T-cell (primary cell): ENCODE data around the gene BMI1. TPM values are rescaled to one million over a fixed set of nuclear protein-coding genes. Genes with fewer than 3 reads are reported as not detected.

ENCODE experiments used
- ATAC-seq, 4 experiments: fragments of 200-7000 bp in 3 of 4; fragments of 150-1000 bp in 1 of 4; cut with Tn5 transposase; replicated peaks in 1 of 4; 1 replicate in 3 of 4; 2 replicates in 1 of 4; pipeline ENCODE4 v1.10.0; 2021; ENCODE audit warnings: moderate library complexity in 3 of 4, mild to moderate bottlenecking in 2 of 4, moderate number of reproducible peaks in 1 of 4
- CTCF ChIA-PET, 2 donors: fragments of 300-600 bp; sonication (Branson Sonifier 250); formaldehyde crosslinking; loops; one replicate each; lab custom pipeline; 2022; ENCODE audit warnings: antibody characterized with exemption in 2 of 2; lab: Charles Lee
- POLR2A ChIA-PET, 2 donors: fragments of 300-600 bp; sonication (Branson Sonifier 250); formaldehyde crosslinking; loops; one replicate each; lab custom pipeline; 2022; ENCODE audit warnings: antibody characterized with exemption in 2 of 2; lab: Charles Lee
- DNase-seq, 35 experiments: peaks; one replicate each; pipeline versions ENCODE4 v3.0.0 to v3.0.0-alpha.2; 2013 to 2023
- H3K27ac ChIP-seq: one replicate; pipeline ENCODE4 v1.5.1; 2013; ENCODE audit warnings: low read length
- H3K27me3 ChIP-seq, 2 experiments: replicated peaks in 1 of 2; 1 replicate in 1 of 2; 2 replicates in 1 of 2; pipeline versions ENCODE4 v1.6.1 to v1.7.0; 2013; ENCODE audit warnings: low read length in 1 of 2, mixed read lengths in 1 of 2; ENCODE audit not compliant: control insufficient read depth in 2 of 2, insufficient read depth in 2 of 2; ENCODE audit errors: extremely low read depth in 1 of 2
- H3K36me3 ChIP-seq, 2 donors: 1 replicate in 1 of 2; 2 replicates in 1 of 2; pipeline versions ENCODE4 v1.6.1 to v1.7.0; 2013; ENCODE audit warnings: low read length in 1 of 2; ENCODE audit not compliant: control insufficient read depth in 2 of 2, insufficient read depth in 1 of 2; ENCODE audit errors: extremely low read depth in 1 of 2
- H3K4me1 ChIP-seq, 2 experiments: 1 replicate in 1 of 2; 2 replicates in 1 of 2; pipeline versions ENCODE4 v1.6.1 to v1.7.0; 2013; ENCODE audit warnings: low read length in 2 of 2, mixed read lengths in 1 of 2; ENCODE audit not compliant: insufficient read depth in 2 of 2, control insufficient read depth in 1 of 2; ENCODE audit errors: extremely low read depth in 1 of 2
- H3K4me3 ChIP-seq, 2 donors: 1 replicate in 1 of 2; 2 replicates in 1 of 2; pipeline versions ENCODE4 v1.5.1 to v1.7.0; 2013; ENCODE audit warnings: mild to moderate bottlenecking in 2 of 2, low read length in 1 of 2, moderate library complexity in 1 of 2; ENCODE audit not compliant: control insufficient read depth in 1 of 2; ENCODE audit errors: extremely low read depth in 1 of 2
- H3K9me3 ChIP-seq: 2 replicates; pipeline ENCODE4 v1.7.0; 2013
- H3K27ac Mint-ChIP-seq, 2 donors: one replicate each; pipeline ENCODE4 v1.8.0; 2020 to 2021; ENCODE audit warnings: mild to moderate bottlenecking in 2 of 2, mixed read lengths in 2 of 2
- H3K27me3 Mint-ChIP-seq, 2 donors: one replicate each; pipeline ENCODE4 v1.8.0; 2021 to 2022; ENCODE audit warnings: mixed read lengths in 2 of 2
- H3K36me3 Mint-ChIP-seq: one replicate; pipeline ENCODE4 v1.8.0; 2021; ENCODE audit warnings: mixed read lengths
- H3K4me1 Mint-ChIP-seq, 3 donors: one replicate each; pipeline ENCODE4 v1.8.0; 2020 to 2022; ENCODE audit warnings: mixed read lengths in 3 of 3, mild to moderate bottlenecking in 1 of 3
- H3K4me3 Mint-ChIP-seq, 3 donors: one replicate each; pipeline ENCODE4 v1.8.0; 2020 to 2022; ENCODE audit warnings: mild to moderate bottlenecking in 3 of 3, mixed read lengths in 3 of 3, moderate library complexity in 3 of 3
- H3K9me3 Mint-ChIP-seq, 3 donors: one replicate each; pipeline ENCODE4 v1.8.0; 2020 to 2022; ENCODE audit warnings: mixed read lengths in 3 of 3
- WGBS: methylation state at CpG from one replicate; pipeline ENCODE4 v1.1.5; 2013; ENCODE audit warnings: missing lambda C conversion rate; ENCODE audit not compliant: insufficient coverage; 5-methylcytosine and 5-hydroxymethylcytosine counted together
- total RNA-seq, 35 experiments: library from RNA in 6 of 35; stranded (reverse) in 6 of 35; fragments of 120-200 nt in 1 of 35; gene quantifications; one replicate each; pipeline versions ENCODE4 v1.2.1 to v1.2.4 and lab custom pipeline; 2013 to 2026

Gene BMI1
- total RNA-seq (10 to 100 TPM; 48.9 to 69.2 (median 63.6) TPM), total RNA-seq (lab: John Stamatoyannopoulos, UW) (25.0 to 167 (median 62.0) reads per million in 29 experiments)
- 64.4 TPM for total RNA-seq (2013)

GRCh38 chr10:22320591-22321155, at the start of gene BMI1:
BMI1 (plus strand) TSS chr10:22321099; CDS start chr10:22326450, 5,351 bp downstream.
- ChIA-PET POLR2A (interaction anchor here in 1 of 2 donors (0.7 to 1.0 kb wide), 2 partner anchors 20 to 41 kb away, joined by 3 to 5 read pairs; no protein-coding TSS in a partner anchor), CTCF (no interaction called here)
- under 1% methylated on average over 48 of the region's 85 CpGs for WGBS
- Mint-ChIP-seq H3K9me3 (no peaks in the 10 kb centered on the region), H3K27ac (peak within 1 kb of the TSS; percentile 92 to 93), H3K4me3 (peak within 1 kb of the TSS; percentile 86 to 94 (median 90)), H3K36me3 (peaks cover 3% of the 10 kb centered on the region), H3K27me3 (peaks cover 8 to 29% of the 10 kb centered on the region in 2 donors), H3K4me1 (peaks cover 45 to 63% (median 57%) of the 10 kb centered on the region in 3 donors)
- no peaks in the 10 kb centered on the region for H3K36me3 ChIP-seq
- peaks cover 0 to 24% of the 10 kb centered on the region in 2 experiments for H3K27me3 ChIP-seq
- ATAC-seq (peak; percentile 36 to 40 (median 38)), DNase-seq (peak in 30 of 35 experiments; percentile 28 to 78 (median 53))
- H3K27ac ChIP-seq, result peak within 1 kb of the TSS; percentile 56
- no peaks in the 10 kb centered on the region for H3K9me3 ChIP-seq
- H3K4me1 ChIP-seq, result peaks cover 29 to 31% of the 10 kb centered on the region in 2 experiments
- H3K4me3 ChIP-seq, result peak within 1 kb of the TSS; percentile 72 to 85

GRCh38 chr10:22271786-22272185, 49.1 kb upstream of the BMI1 start:
- Mint-ChIP-seq H3K27me3 (peaks cover 6 to 15% of the 10 kb centered on the region in 2 donors), H3K36me3 (no peaks in the 10 kb centered on the region), H3K4me3 (no peak overlapping the region), H3K4me1 (no peaks in the 10 kb centered on the region), H3K27ac (no peak overlapping the region), H3K9me3 (no peaks in the 10 kb centered on the region)
- H3K36me3 ChIP-seq, result no peaks in the 10 kb centered on the region
- no peak for DNase-seq
- ChIA-PET CTCF (interaction anchor here in 1 of 2 donors (0.6 kb wide), 1 partner anchor 17 kb away, joined by 4 read pairs; no protein-coding TSS in a partner anchor), POLR2A (interaction anchor here (0.6 kb wide), 3 partner anchors 10 to 44 kb away, joined by 3 to 4 read pairs (median 3); no protein-coding TSS in a partner anchor)
- no peak overlapping the region for H3K27ac ChIP-seq
- whole genome bisulfite sequencing, result 91% methylated on average over 5 of the region's 6 CpGs
- no peak for ATAC-seq
- no peaks in the 10 kb centered on the region for H3K9me3 ChIP-seq
- no peak overlapping the region for H3K4me3 ChIP-seq
- no peaks in the 10 kb centered on the region for H3K4me1 ChIP-seq
- peaks cover 0 to 21% of the 10 kb centered on the region in 2 experiments for H3K27me3 ChIP-seq

- H3K4me1 Mint-ChIP-seq, result no peaks in the 10 kb centered on the region
- DNase-seq (no peak), ATAC-seq (no peak)
- Histone ChIP-seq H3K27me3 (peaks cover 0 to 14% of the 10 kb centered on the region in 2 experiments), H3K4me1 (no peaks in the 10 kb centered on the region), H3K4me3 (no peak overlapping the region), H3K36me3 (no peaks in the 10 kb centered on the region), H3K9me3 (no peaks in the 10 kb centered on the region), H3K27ac (no peak overlapping the region)
- H3K36me3 Mint-ChIP-seq, result no peaks in the 10 kb centered on the region
- no CpG with 5 or more reads among the region's 4 CpGs for WGBS
- ChIA-PET CTCF (no interaction called here), POLR2A (no interaction called here)
- no peak overlapping the region for H3K27ac Mint-ChIP-seq
- peaks cover 12 to 13% of the 10 kb centered on the region in 2 donors for H3K27me3 Mint-ChIP-seq
- no peaks in the 10 kb centered on the region for H3K9me3 Mint-ChIP-seq
- no peak overlapping the region for H3K4me3 Mint-ChIP-seq
Observed at GRCh38 chr10:22278441-22278782, 42.5 kb upstream of the BMI1 start.

- CTCF ChIA-PET, result interaction anchor here in 1 of 2 donors (0.7 kb wide), 1 partner anchor 293 kb away, joined by 3 read pairs; no protein-coding TSS in a partner anchor
- POLR2A ChIA-PET, result no interaction called here
- H3K9me3 Mint-ChIP-seq, result no peaks in the 10 kb centered on the region
Observed at GRCh38 chr10:22280078-22280477, 40.8 kb upstream of the BMI1 start.

GRCh38 chr10:22285130-22285529, 35.8 kb upstream of the BMI1 start:
- Histone ChIP-seq H3K4me3 (no peak overlapping the region), H3K36me3 (no peaks in the 10 kb centered on the region), H3K9me3 (no peaks in the 10 kb centered on the region), H3K4me1 (no peaks in the 10 kb centered on the region), H3K27me3 (peaks cover 0 to 15% of the 10 kb centered on the region in 2 experiments), H3K27ac (no peak overlapping the region)
- CTCF ChIA-PET, result interaction anchor here in 1 of 2 donors (0.6 kb wide), 1 partner anchor 69 kb away, joined by 3 read pairs; no protein-coding TSS in a partner anchor
- Mint-ChIP-seq H3K36me3 (no peaks in the 10 kb centered on the region), H3K9me3 (peaks cover 0 to under 1% (median 0%) of the 10 kb centered on the region in 3 donors), H3K27me3 (peaks cover 5 to 13% of the 10 kb centered on the region in 2 donors), H3K27ac (no peak overlapping the region), H3K4me3 (no peak overlapping the region), H3K4me1 (no peaks in the 10 kb centered on the region)
- WGBS, result 73% methylated on average over 2 of the region's 3 CpGs
- DNase-seq (no peak), ATAC-seq (no peak)
- POLR2A ChIA-PET, result no interaction called here

More at GRCh38 chr10:22280078-22280477, 40.8 kb upstream of the BMI1 start:
- 80% methylated on average over 6 of the region's 6 CpGs for WGBS
- Histone ChIP-seq H3K27ac (no peak overlapping the region), H3K27me3 (peaks cover 0 to 13% of the 10 kb centered on the region in 2 experiments), H3K9me3 (no peaks in the 10 kb centered on the region), H3K4me1 (no peaks in the 10 kb centered on the region), H3K4me3 (no peak overlapping the region), H3K36me3 (no peaks in the 10 kb centered on the region)
- no peaks in the 10 kb centered on the region for H3K36me3 Mint-ChIP-seq
- H3K27me3 Mint-ChIP-seq, result peaks cover 13 to 15% of the 10 kb centered on the region in 2 donors
- DNase-seq (no peak), ATAC-seq (no peak)
- no peak overlapping the region for H3K4me3 Mint-ChIP-seq
- no peaks in the 10 kb centered on the region for H3K4me1 Mint-ChIP-seq
- H3K27ac Mint-ChIP-seq, result no peak overlapping the region

- Mint-ChIP-seq H3K27ac (no peak overlapping the region), H3K4me3 (no peak overlapping the region), H3K27me3 (peaks cover 12 to 16% of the 10 kb centered on the region in 2 donors), H3K36me3 (no peaks in the 10 kb centered on the region), H3K9me3 (peaks cover 0 to 5% (median 0%) of the 10 kb centered on the region in 3 donors), H3K4me1 (no peaks in the 10 kb centered on the region)
- ATAC-seq (no peak), DNase-seq (no peak)
- 71% methylated on average over 1 of the region's 3 CpGs for WGBS
- Histone ChIP-seq H3K4me3 (no peak overlapping the region), H3K9me3 (no peaks in the 10 kb centered on the region), H3K27ac (no peak overlapping the region), H3K36me3 (no peaks in the 10 kb centered on the region), H3K4me1 (no peaks in the 10 kb centered on the region), H3K27me3 (peaks cover 0 to 6% of the 10 kb centered on the region in 2 experiments)
- ChIA-PET POLR2A (no interaction called here), CTCF (no interaction called here)
Observed at GRCh38 chr10:22293747-22294404, 27.0 kb upstream of the BMI1 start.
